GM12878 (cell line): ENCODE measurements around the gene LSR.

Experiments used
- ATF3 ChIP-seq: IDR thresholded peaks from 2 replicates; pipeline ENCODE4 v1.6.1; 2011; ENCODE audit warnings: low read depth, mild to moderate bottlenecking, low read length, moderate library complexity, borderline replicate concordance; ENCODE audit errors: extremely low read depth
- ATF7 ChIP-seq: fragments of 450-650 bp; IDR thresholded peaks from 2 replicates; pipeline ENCODE4 v1.6.1; 2016; ENCODE audit warnings: low read depth, mild to moderate bottlenecking
- CTCF ChIP-seq, 3 experiments: IDR thresholded peaks in 2 of 3; conservative IDR thresholded peaks in 1 of 3; 2 replicates each; pipeline ENCODE4 v1.5.1; 2011; ENCODE audit warnings: low read depth in 3 of 3, low read length in 3 of 3, mild to moderate bottlenecking in 3 of 3, control low read depth in 2 of 3, moderate library complexity in 2 of 3, inconsistent platforms in 1 of 3, mixed read lengths in 1 of 3; ENCODE audit not compliant: control insufficient read depth in 2 of 3, insufficient read depth in 1 of 3; ENCODE audit errors: extremely low read depth in 1 of 3
- EZH2 ChIP-seq: IDR thresholded peaks from 2 replicates; pipeline ENCODE4 v1.6.1; 2012; ENCODE audit warnings: low read depth, mild to moderate bottlenecking, control low read depth, inconsistent platforms, low read length, borderline replicate concordance; ENCODE audit not compliant: control insufficient read depth
- MAX ChIP-seq: IDR thresholded peaks from 2 replicates; pipeline ENCODE4 v1.6.1; 2012; ENCODE audit warnings: low read depth, low read length, improper control_type of control experiment
- REST ChIP-seq: IDR thresholded peaks from 2 replicates; pipeline ENCODE4 v1.6.1; 2012; ENCODE audit warnings: mild to moderate bottlenecking, low read depth, low read length
- SMAD1 ChIP-seq: fragments of 450-650 bp; IDR thresholded peaks from 2 replicates; pipeline ENCODE4 v1.6.1; 2018; ENCODE audit warnings: mild to moderate bottlenecking, low read depth; ENCODE audit not compliant: partially characterized antibody
- STAT3 ChIP-seq: IDR thresholded peaks from 2 replicates; pipeline ENCODE4 v1.6.1; 2011; ENCODE audit warnings: low read depth, low read length, improper control_type of control experiment
- TAF1 ChIP-seq: IDR thresholded peaks from 2 replicates; pipeline ENCODE4 v1.6.1; 2011; ENCODE audit warnings: mild to moderate bottlenecking, low read depth, low read length, borderline replicate concordance
- ZBTB11 ChIP-seq: fragments of 450-650 bp; formaldehyde crosslinking; IDR thresholded peaks from 2 replicates; pipeline ENCODE4 v1.5.0; 2022; ENCODE audit warnings: mild to moderate bottlenecking, missing genetic modification characterization
- ZBTB33 ChIP-seq: fragments of 450-650 bp; IDR thresholded peaks from 2 replicates; pipeline ENCODE4 v1.6.1; 2017; ENCODE audit warnings: mild to moderate bottlenecking

GRCh38 chr19:35298561-35298972, 49.8 kb downstream of the LSR start:
- TF ChIP-seq SMAD1 (no peak), EZH2 (no peak), REST (no peak), CTCF (IDR thresholded peaks at IDR 0.05 in 2 of 3, conservative IDR thresholded peaks at IDR 0.05 in 1 of 3; ENCODE audit: control insufficient read depth in 2 of 3, extremely low read depth in 1 of 3, insufficient read depth in 1 of 3, low read depth in 3 of 3, low read length in 3 of 3) (no peak), ATF7 (no peak), ATF3 (no peak), ZBTB33 (no peak), TAF1 (no peak), MAX (no peak), STAT3 (no peak), ZBTB11 (CRISPR knock-in tag) (no peak)
